ENCODE results near the gene AK1. TPM values are rescaled to one million over a fixed set of nuclear protein-coding genes. Genes with fewer than 3 reads are reported as not detected.

AK1 gene
- total RNA-seq, 1 experiment from 2014 or later, result 62.1 TPM

- in situ Hi-C loops (cut with HindIII; ENCODE audit: low pct_unique_long_range_greater_than_20kb, low sequenced_read_pairs), result no loop called here
- DNase-seq (ENCODE audit: low read depth, low spot score) (no peak), ATAC-seq (no peak)
- Histone ChIP-seq H3K4me1 (ENCODE audit: control insufficient read depth, insufficient read depth, low read length) (no peaks in the 10 kb centered on the region), H3K27ac (ENCODE audit: low read length) (no peak overlapping the region), H3K27me3 (ENCODE audit: control insufficient read depth, insufficient read depth, low read length) (no peaks in the 10 kb centered on the region), H3K9me3 (ENCODE audit: control insufficient read depth, insufficient read depth, low read depth, low read length) (no peaks in the 10 kb centered on the region), H3K4me3 (ENCODE audit: low read depth in 2 of 2, low read length in 2 of 2) (no peak overlapping the region), H3K36me3 (ENCODE audit: control insufficient read depth, insufficient read depth, low read length) (no peaks in the 10 kb centered on the region)
- ChIA-PET POLR2A (no interaction called here), CTCF (no interaction called here)
- no TSS peak for BruUV-seq (replicated peaks)
- TF ChIP-seq TCF7L2 (IDR thresholded peaks at IDR 0.05; ENCODE audit: low read depth, low read length) (no peak), REST (IDR thresholded peaks at IDR 0.05; ENCODE audit: insufficient read depth in 1 of 2, low read depth in 2 of 2, low read length in 1 of 2) (no peak), SIN3A (IDR thresholded peaks at IDR 0.05; ENCODE audit: borderline replicate concordance, insufficient read depth, low read depth, low read length) (no peak), POLR2AphosphoS5 (IDR thresholded peaks at IDR 0.05; ENCODE audit: low read depth, low read length) (no peak)
- TF ChIP-seq, protein P1, sequence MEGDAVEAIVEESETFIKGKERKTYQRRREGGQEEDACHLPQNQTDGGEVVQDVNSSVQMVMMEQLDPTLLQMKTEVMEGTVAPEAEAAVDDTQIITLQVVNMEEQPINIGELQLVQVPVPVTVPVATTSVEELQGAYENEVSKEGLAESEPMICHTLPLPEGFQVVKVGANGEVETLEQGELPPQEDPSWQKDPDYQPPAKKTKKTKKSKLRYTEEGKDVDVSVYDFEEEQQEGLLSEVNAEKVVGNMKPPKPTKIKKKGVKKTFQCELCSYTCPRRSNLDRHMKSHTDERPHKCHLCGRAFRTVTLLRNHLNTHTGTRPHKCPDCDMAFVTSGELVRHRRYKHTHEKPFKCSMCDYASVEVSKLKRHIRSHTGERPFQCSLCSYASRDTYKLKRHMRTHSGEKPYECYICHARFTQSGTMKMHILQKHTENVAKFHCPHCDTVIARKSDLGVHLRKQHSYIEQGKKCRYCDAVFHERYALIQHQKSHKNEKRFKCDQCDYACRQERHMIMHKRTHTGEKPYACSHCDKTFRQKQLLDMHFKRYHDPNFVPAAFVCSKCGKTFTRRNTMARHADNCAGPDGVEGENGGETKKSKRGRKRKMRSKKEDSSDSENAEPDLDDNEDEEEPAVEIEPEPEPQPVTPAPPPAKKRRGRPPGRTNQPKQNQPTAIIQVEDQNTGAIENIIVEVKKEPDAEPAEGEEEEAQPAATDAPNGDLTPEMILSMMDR (IDR thresholded peaks at IDR 0.05), result no peak
- intact Hi-C loops (cut with micrococcal nuclease; ENCODE audit: unreplicated experiment), result no loop called here
These were observed 51.1 kb downstream of the AK1 start for GRCh38 chr9:127826253-127826913.

DNA sequence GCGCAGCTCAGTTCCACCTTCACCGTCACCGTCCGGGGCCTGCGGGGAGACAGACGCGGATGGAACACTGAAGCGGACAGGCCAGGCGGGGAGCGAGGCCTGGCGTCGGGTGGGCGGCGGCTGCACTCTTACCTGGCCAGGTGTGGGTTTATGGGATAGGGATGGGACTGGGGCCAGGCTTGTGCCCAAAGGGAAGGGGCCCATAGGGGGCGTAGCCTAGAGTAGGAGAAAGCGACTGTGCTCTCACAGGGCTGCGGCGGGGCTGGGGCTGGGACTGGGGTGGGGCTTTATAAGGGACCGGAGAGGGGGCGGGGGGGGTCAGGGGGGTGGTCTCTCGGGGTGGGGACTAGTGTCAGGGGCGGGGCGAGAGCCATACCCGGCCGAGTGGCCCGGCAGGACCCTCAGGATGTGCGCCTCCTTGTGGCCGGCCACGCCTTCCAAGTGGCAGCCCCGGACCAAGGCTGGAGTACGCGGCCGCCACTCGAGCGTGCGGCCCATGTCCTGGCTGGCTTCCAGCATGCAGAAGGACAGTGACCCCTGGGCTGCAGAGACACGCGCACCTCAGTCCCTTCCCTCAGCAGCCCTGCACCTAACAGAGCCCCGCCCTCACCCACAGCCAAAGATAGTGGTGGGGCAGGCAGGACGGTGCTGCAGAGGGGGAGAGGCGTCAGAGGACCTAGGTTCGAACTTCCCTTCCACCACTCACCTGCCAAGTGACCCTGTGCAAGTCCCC, 52.0 kb downstream of the AK1 start:
- H3K9me3 ChIP-seq (ENCODE audit: control insufficient read depth, insufficient read depth, low read depth, low read length), result no peaks in the 10 kb centered on the region
- no TSS peak for BruUV-seq (replicated peaks)

More for the DNA sequence above, 52.0 kb downstream of the AK1 start:
- in situ Hi-C loops (cut with HindIII; ENCODE audit: low pct_unique_long_range_greater_than_20kb, low sequenced_read_pairs) (no loop called here), intact Hi-C loops (cut with micrococcal nuclease; ENCODE audit: unreplicated experiment) (no loop called here)
- H3K36me3 ChIP-seq (ENCODE audit: control insufficient read depth, insufficient read depth, low read length), result no peaks in the 10 kb centered on the region
- DNase-seq (ENCODE audit: low read depth, low spot score) (no peak), ATAC-seq (peak; percentile 58; the same call in 1 of the 2 replicates)
- H3K4me1 ChIP-seq (ENCODE audit: control insufficient read depth, insufficient read depth, low read length), result no peaks in the 10 kb centered on the region
- CTCF ChIA-PET, result no interaction called here
- H3K27ac ChIP-seq (ENCODE audit: low read length), result no peak overlapping the region
- H3K27me3 ChIP-seq (ENCODE audit: control insufficient read depth, insufficient read depth, low read length), result no peaks in the 10 kb centered on the region
- TF ChIP-seq REST (IDR thresholded peaks at IDR 0.05; ENCODE audit: insufficient read depth in 1 of 2, low read depth in 2 of 2, low read length in 1 of 2) (no peak), TCF7L2 (IDR thresholded peaks at IDR 0.05; ENCODE audit: low read depth, low read length) (no peak), POLR2AphosphoS5 (IDR thresholded peaks at IDR 0.05; ENCODE audit: low read depth, low read length) (no peak), SIN3A (IDR thresholded peaks at IDR 0.05; ENCODE audit: borderline replicate concordance, insufficient read depth, low read depth, low read length) (no peak)
- TF ChIP-seq, protein P1 (IDR thresholded peaks at IDR 0.05), result no peak; the same call in 1 of the 2 replicates
- POLR2A ChIA-PET, result no interaction called here
- no peak overlapping the region for H3K4me3 ChIP-seq (ENCODE audit: low read depth in 2 of 2, low read length in 2 of 2)

All from Panc1 (cell line).